Chondrocyte (in vitro differentiated cells): Measurements from ENCODE around the gene PRKAR1A. TPM values are rescaled to one million over a fixed set of nuclear protein-coding genes. Genes with fewer than 3 reads are reported as not detected.

Experiments used
- DNase-seq: peaks from one replicate; pipeline ENCODE4 v3.0.0; 2021; ENCODE audit warnings: mixed read lengths, low spot score
- H3K27ac Mint-ChIP-seq: one replicate; pipeline ENCODE4 v1.8.0; 2021; ENCODE audit warnings: mild to moderate bottlenecking, moderate library complexity, mixed read lengths; ENCODE audit not compliant: unreplicated experiment
- H3K27me3 Mint-ChIP-seq: 2 replicates; pipeline ENCODE4 v1.8.0; 2021; ENCODE audit warnings: low read depth, mixed read lengths
- H3K36me3 Mint-ChIP-seq: 2 replicates; pipeline ENCODE4 v1.8.0; 2021; ENCODE audit warnings: low read depth, mixed read lengths
- H3K4me1 Mint-ChIP-seq: 2 replicates; pipeline ENCODE4 v1.8.0; 2021; ENCODE audit warnings: low read depth, mild to moderate bottlenecking, mixed read lengths
- H3K4me3 Mint-ChIP-seq: one replicate; pipeline ENCODE4 v1.8.0; 2021; ENCODE audit warnings: mild to moderate bottlenecking, moderate library complexity, mixed read lengths; ENCODE audit not compliant: unreplicated experiment
- H3K9me3 Mint-ChIP-seq: 2 replicates; pipeline ENCODE4 v1.8.0; 2021; ENCODE audit warnings: low read depth, mixed read lengths
- CTCF ChIP-seq: fragments of 200-600 bp; sonication (generic); IDR thresholded peaks from 2 replicates; pipeline ENCODE4 v1.5.0; 2021; ENCODE audit warnings: antibody characterized with exemption, mild to moderate bottlenecking, moderate library complexity
- total RNA-seq: library from RNA; stranded (reverse); gene quantifications from 3 replicates; pipeline ENCODE4 v1.2.1, GENCODE V29; 2021

Gene PRKAR1A
- total RNA-seq, 1 donor from 2014 or later, result 269 TPM

GRCh38 chr17:68565661-68566441 lies 53.6 kb downstream of the PRKAR1A start:
- no peak overlapping the region for H3K4me3 Mint-ChIP-seq

DNA sequence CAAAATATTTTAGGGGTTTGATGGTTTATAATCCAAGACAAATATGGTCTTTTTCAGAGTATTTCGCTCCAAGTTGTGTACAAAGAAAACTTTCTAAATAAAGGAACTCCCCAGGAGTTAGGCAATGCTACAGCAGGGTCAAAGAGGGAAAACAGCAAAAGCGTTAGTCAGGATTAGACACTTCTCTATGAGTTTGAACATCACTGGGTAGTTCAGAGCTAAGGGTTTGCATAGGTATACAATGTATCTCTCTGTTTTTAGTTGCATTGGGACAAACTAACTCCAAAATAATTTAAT lies 54.2 kb downstream of the PRKAR1A start:
- DNase-seq, result no peak
- H3K4me3 Mint-ChIP-seq, result no peak overlapping the region
- TF ChIP-seq CTCF, result no peak

More at GRCh38 chr17:68565661-68566441, 53.6 kb downstream of the PRKAR1A start:
- TF ChIP-seq CTCF, result no peak
- Mint-ChIP-seq H3K9me3 (no peaks in the 10 kb centered on the region), H3K27ac (no peak overlapping the region), H3K36me3 (peaks cover 2% of the 10 kb centered on the region), H3K27me3 (peaks cover 16% of the 10 kb centered on the region), H3K4me1 (peaks cover 4% of the 10 kb centered on the region)
- DNase-seq, result no peak

GRCh38 chr17:68567035-68567434 lies 54.8 kb downstream of the PRKAR1A start:
- Mint-ChIP-seq H3K36me3 (peaks cover 2% of the 10 kb centered on the region), H3K27me3 (peaks cover 16% of the 10 kb centered on the region), H3K4me3 (no peak overlapping the region), H3K4me1 (no peaks in the 10 kb centered on the region), H3K9me3 (no peaks in the 10 kb centered on the region), H3K27ac (no peak overlapping the region)
- DNase-seq, result no peak
- no peak for TF ChIP-seq CTCF

More for the DNA sequence above, 54.2 kb downstream of the PRKAR1A start:
- peaks cover 16% of the 10 kb centered on the region for H3K27me3 Mint-ChIP-seq
- H3K4me1 Mint-ChIP-seq, result no peaks in the 10 kb centered on the region
- H3K27ac Mint-ChIP-seq, result no peak overlapping the region
- no peaks in the 10 kb centered on the region for H3K9me3 Mint-ChIP-seq
- peaks cover 2% of the 10 kb centered on the region for H3K36me3 Mint-ChIP-seq

DNA sequence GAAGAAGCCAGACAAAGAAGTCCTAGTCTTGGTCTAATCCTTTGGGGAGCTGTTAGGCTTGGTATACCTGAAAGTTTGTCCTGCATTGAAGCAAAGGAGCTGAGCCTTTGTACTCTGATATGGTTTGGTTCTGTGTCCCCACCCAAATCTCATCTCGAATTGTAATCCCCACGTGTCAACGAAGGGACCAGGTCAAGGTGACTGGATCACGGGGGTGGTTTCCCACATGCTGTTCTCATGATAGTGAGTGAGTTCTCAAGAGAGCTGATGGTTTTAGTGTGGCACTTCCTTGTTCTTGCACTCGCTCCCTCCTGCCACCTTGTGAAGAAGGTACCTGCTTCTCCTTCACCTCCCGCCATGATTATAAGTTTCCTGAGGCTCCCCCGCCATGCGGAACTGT lies 55.4 kb downstream of the PRKAR1A start:
- no peak overlapping the region for H3K4me3 Mint-ChIP-seq
- peaks cover 2% of the 10 kb centered on the region for H3K36me3 Mint-ChIP-seq
- no peak for TF ChIP-seq CTCF
- H3K4me1 Mint-ChIP-seq, result no peaks in the 10 kb centered on the region
- no peak for DNase-seq
- no peak overlapping the region for H3K27ac Mint-ChIP-seq
- H3K9me3 Mint-ChIP-seq, result no peaks in the 10 kb centered on the region
- H3K27me3 Mint-ChIP-seq, result peaks cover 16% of the 10 kb centered on the region

DNA sequence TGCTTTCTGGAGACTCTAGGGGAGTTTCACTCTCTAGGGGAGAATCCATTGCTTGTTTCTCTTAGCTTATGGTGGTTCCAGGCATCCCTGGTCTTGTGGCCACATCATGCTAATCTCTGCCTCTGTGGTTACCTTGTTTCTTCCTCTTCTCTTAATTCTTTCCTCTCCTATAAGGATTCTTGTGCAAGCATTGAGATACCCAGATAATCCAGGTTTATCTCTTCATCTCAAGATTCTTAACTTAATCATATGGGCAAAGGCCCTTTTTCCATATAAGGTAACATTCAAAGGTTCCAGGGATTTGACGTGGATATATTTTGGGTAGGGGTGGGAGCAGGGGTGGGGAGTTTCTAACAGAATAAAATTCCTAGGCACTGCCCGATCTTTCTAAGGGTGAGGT lies 56.4 kb downstream of the PRKAR1A start:
- Mint-ChIP-seq H3K4me3 (no peak overlapping the region), H3K4me1 (no peaks in the 10 kb centered on the region), H3K27me3 (peaks cover 16% of the 10 kb centered on the region), H3K9me3 (no peaks in the 10 kb centered on the region), H3K36me3 (peaks cover 2% of the 10 kb centered on the region), H3K27ac (no peak overlapping the region)
- no peak for TF ChIP-seq CTCF
- no peak for DNase-seq
